Skin epidermis (tissue), 12 donors: ENCODE data around the gene CUL7.

ENCODE experiments used
- H3K27ac ChIP-seq, 21 experiments: fragments of 200-600 bp; sonication (generic) in 11 of 21; one replicate each; pipeline ENCODE4 v1.5.0; 2020; ENCODE audit warnings: mild to moderate bottlenecking in 3 of 21, inconsistent platforms in 2 of 21, moderate library complexity in 2 of 21
- H3K4me3 ChIP-seq, 7 experiments: fragments of 200-600 bp; sonication (generic) in 2 of 7; one replicate each; pipeline ENCODE4 v1.5.0; 2020; ENCODE audit warnings: inconsistent platforms in 2 of 7, mild to moderate bottlenecking in 2 of 7, moderate library complexity in 1 of 7

CUL7 gene

DNA sequence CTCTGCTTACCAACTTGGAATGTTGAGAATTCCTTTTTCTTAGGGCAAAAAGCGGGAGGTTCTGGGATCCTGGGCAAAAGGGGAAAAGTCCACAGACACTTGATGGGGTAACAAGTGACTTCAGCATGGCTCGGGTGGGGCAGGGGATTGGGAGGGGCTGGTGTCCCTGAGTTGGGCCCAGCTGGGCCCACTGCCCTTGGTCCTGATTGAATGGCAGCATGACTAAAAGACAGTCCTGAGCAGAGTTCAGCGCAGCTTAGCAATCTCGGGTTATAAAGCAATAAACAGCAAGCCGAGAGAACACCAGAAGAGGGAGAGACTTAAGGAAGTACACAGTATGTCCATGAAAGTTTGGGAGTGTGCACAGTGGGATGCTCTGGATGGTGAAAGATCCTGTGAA lies 63.7 kb downstream of the CUL7 start:
- Histone ChIP-seq H3K27ac (no peak overlapping the region), H3K4me3 (no peak overlapping the region)

GRCh38 chr6:42988486-42989020 lies 65.1 kb downstream of the CUL7 start:
- H3K4me3 ChIP-seq = no peak overlapping the region
- no peak overlapping the region for H3K27ac ChIP-seq
